Umbilical cord (tissue), 2 donors: ENCODE results near the gene ABCA7. TPM values are rescaled to one million over a fixed set of nuclear protein-coding genes. Genes with fewer than 3 reads are reported as not detected.

Experiments used
- DNase-seq: peaks from one replicate; pipeline ENCODE4 v3.0.0-alpha.2; 2015; ENCODE audit warnings: low spot score
- total RNA-seq: library from RNA; depleted of rRNA; stranded (reverse); fragments of >200 nt; gene quantifications from one replicate; pipeline ENCODE4 v1.2.3, GENCODE V29; 2014; ENCODE audit warnings: low replicate concordance; ENCODE audit not compliant: insufficient read depth

ABCA7 gene
- total RNA-seq, 1 donor from 2014 or later, result 2.2 TPM

- DNase-seq, result peak; percentile 100
Measured at GRCh38 chr19:1103708-1104310, 63.9 kb downstream of the ABCA7 start, which contains the start of gene GPX4. Gene GPX4 (plus strand): TSS chr19:1103994. CDS start chr19:1104044, 50 bp downstream.

- DNase-seq, result peak; percentile 55
Measured at GRCh38 chr19:1104311-1105007, 64.6 kb downstream of the ABCA7 start.

DNA sequence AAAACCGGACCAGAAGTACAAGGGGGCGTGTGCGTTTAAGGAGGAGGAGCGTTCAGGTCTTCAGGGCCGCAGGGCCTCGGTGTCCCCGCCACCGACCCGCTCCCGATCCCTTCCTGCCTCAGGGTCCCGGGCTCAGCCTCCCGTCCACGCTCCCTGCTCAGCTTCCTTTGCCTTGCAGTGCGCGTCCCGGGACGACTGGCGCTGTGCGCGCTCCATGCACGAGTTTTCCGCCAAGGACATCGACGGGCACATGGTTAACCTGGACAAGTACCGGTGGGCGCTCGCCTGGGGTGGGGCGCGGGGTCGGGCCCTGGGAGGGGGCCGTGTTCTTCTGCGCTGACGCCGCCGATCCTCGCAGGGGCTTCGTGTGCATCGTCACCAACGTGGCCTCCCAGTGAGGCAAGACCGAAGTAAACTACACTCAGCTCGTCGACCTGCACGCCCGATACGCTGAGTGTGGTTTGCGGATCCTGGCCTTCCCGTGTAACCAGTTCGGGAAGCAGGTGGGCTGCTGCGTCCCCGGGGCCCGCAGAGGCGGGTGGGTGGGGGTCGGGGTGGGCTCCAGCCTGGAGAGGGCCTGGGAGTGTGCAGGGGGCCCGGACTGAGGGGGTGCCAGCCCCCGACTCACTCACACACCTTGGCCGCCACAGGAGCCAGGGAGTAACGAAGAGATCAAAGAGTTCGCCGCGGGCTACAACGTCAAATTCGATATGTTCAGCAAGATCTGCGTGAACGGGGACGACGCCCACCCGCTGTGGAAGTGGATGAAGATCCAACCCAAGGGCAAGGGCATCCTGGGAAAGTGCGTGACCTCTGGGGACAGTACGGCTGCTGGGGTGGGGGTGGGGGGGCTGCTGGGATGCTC is 65.3 kb downstream of the ABCA7 start:
- DNase-seq, result peak; percentile 44

- DNase-seq, result no peak
Measured at GRCh38 chr19:1105873-1106840, 66.2 kb downstream of the ABCA7 start.

- no peak for DNase-seq
Measured at GRCh38 chr19:1106841-1107660, 67.1 kb downstream of the ABCA7 start.

- DNase-seq, result no peak
Measured at GRCh38 chr19:1107661-1108261, 67.9 kb downstream of the ABCA7 start.

DNA sequence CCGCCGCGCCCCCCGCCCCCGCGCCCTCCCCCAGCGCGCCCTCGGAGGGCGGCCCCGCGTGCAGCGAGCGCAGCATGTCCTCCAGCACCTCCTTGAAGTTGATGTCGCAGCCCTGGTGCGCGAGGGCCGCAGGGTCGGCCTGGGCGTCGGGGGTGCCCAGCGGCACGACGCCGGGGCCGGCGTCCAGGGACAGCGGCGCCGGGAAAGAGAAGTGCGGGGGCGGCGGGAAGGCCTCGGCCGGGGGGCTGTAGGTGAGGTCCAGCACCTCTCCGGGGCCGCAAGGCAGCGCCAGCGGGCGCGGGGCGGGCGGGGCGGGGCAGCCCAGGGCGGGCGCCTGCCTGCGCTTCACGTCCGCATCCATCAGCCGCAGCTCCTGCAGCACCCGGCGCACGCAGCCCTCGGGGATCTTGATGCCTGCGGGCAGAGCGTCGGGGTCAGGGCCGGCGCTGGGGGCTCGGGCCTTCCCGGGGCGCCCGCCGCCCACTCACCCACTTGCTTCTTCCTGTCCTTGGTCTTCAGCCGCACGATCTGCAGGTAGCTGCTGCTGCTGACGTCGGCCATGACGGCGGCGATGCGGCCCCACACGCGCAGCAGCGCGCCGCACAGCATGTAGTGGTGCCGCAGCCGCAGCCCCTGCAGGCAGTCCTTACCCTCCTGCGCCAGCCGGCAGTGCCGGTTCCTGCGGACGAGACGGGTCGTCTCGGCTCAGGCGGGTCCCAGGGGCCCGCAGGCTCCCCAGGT is 68.6 kb downstream of the ABCA7 start:
- DNase-seq, result no peak

DNA sequence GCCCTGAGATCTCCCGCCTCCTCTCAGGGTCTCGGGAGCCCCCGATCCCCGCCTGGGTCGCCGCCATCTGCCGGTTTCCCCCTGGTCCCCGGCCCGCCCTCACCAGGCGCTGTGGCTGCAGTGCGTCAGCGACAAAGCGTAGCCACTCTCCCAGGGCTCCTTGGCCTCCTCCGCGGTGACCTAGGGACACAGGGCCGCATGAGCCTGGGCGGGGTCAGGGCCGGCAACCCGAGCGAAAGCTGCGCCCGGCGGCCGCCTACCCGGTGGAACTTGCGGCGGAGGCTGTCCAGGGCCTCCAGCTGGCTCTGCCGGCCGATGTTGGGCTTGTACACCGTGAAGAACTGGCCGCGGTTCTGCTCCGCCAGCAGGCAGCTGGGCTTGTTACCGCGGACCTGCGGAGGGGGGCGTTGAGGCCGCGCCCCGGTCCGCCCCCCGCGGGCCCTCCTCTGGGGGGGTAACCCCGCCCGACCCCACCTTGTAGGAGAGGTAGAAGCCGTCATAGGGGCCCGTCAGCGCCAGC is 69.2 kb downstream of the ABCA7 start:
- no peak for DNase-seq

DNA sequence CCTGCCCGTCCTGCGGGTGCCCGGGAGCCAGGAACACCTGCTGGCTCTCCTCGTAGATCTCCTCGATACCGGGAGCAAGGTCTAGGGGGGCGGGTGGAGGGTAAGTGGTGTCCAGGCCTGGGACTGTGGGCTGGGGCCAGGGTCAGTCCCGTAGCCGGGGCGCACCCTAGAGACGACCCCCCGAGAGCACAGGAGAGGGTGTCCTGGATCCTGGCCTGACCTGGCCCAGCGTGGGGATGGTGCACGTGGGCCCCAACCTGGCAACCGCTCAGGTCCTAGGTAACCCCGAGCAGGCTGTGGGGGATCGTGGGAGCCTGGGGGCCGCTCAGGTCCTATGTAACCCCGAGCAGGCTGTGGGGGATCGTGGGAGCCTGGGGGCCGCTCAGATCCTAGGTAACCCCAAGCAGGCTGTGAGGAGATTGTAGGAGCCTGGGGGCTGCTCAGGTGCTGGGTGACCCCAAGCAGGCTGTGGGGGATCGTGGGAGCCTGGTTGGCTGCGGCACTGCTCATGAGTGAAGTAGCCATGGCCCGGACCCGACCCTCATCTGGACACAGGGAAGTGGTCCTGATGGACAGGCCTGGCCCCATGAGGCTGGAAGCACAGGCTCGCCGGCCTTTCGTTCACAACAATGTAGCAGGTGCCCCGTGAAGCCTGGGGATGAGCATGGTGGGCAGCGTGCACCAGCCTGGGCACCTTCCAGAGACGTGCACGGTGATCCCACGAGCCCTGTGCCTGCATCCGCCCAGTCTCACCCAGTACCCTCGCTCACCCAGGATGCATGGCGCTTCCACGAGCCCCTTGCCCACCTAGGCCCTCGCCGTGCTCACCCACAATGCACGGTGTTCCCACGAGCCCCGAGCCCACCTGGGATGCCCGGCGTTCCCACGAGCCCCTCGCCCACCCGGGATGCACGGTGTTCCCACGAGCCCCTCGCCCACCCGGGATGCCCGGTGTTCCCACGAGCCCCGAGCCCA is 70.1 kb downstream of the ABCA7 start:
- DNase-seq, result no peak

GRCh38 chr19:1110809-1111640 is 71.1 kb downstream of the ABCA7 start:
- DNase-seq, result no peak

- DNase-seq, result no peak
Measured at GRCh38 chr19:1111641-1112267, 71.8 kb downstream of the ABCA7 start.

GRCh38 chr19:1112268-1113029 is 72.5 kb downstream of the ABCA7 start:
- DNase-seq, result no peak

DNA sequence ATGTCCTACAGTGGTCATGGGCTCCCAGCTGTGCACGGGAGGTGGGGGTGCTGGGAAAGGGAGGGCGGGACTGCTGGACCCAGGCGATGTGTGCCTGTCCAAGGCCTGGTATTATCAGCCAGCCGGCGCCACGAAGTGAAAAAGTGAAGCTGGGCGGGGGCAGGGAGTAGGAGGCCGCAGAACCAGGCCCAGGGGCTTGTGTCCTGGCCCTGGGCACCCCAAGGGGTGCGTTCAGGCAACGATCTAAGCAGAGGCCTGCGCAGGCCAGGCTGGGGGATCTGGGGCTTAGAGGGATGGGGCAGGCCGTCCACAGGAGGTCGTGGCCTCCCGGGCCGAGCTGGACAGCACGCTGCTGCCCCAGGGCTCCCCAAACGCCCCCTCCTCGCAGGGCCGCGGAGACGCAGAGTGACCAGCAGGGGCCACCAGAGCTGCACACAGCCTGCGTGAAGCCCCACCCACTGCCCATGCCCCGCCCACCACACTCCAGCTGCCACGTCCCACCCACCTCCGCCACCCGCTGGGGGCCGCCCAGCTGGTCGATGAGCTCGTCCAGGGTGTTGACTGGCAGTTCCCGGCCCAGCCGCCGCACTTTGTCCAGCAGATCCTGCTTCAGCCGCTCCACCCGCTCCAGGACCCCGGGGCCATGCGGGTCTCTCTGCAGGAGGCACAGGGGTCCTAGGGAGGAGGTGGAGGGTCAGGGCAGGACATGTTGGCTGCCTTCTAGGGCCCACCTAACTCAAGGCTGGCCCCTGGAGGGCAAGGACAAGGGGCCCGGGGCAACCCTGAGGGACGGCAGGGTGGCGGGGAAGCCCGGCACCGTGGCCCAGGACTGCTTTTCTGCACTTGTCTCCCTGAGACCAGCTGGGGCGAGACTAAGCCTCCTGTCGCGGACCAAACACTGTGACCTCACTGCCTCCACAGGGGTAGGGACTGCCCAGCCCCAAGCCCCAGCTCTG is 73.4 kb downstream of the ABCA7 start:
- DNase-seq, result peak; percentile 94

GRCh38 chr19:1113986-1114483 is 74.1 kb downstream of the ABCA7 start:
- no peak for DNase-seq
